SK-N-SH treated with all-trans-retinoic acid at 6 μM for 48 hours (cell line): Measurements from ENCODE around the gene PPP4C.

Experiments used
- ATAC-seq: fragments of 200-7000 bp; cut with Tn5 transposase; 3 replicates; pipeline ENCODE4 v1.9.1; 2020; ENCODE audit warnings: mild to moderate bottlenecking, moderate library complexity
- BACH2 ChIP-seq: fragments of 250-450 bp; sonication (Bioruptor Pico); IDR thresholded peaks from 2 replicates; pipeline ENCODE4 v1.9.0; 2021; ENCODE audit warnings: mild to moderate bottlenecking, borderline replicate concordance
- CREB5 ChIP-seq: fragments of 250-450 bp; sonication (Bioruptor Pico); IDR thresholded peaks from 2 replicates; pipeline ENCODE4 v1.5.1; 2020; ENCODE audit warnings: low read depth, mild to moderate bottlenecking, moderate library complexity
- CSDC2 ChIP-seq: fragments of 250-450 bp; sonication (Bioruptor Pico); IDR thresholded peaks from 2 replicates; pipeline ENCODE4 v1.5.0; 2020; ENCODE audit warnings: mild to moderate bottlenecking, moderate library complexity
- ESRRG ChIP-seq: fragments of 250-450 bp; sonication (Bioruptor Pico); IDR thresholded peaks from 2 replicates; pipeline ENCODE4 v1.6.1; 2021; ENCODE audit warnings: mild to moderate bottlenecking
- ISL1 ChIP-seq: fragments of 250-450 bp; sonication (Bioruptor Pico); IDR thresholded peaks from 2 replicates; pipeline ENCODE4 v2.1.2; 2022; ENCODE audit warnings: mild to moderate bottlenecking, moderate library complexity
- POU6F1 ChIP-seq: fragments of 250-450 bp; sonication (Bioruptor Pico); IDR thresholded peaks from 2 replicates; pipeline ENCODE4 v1.8.0; 2021; ENCODE audit warnings: low read depth, mild to moderate bottlenecking, moderate library complexity, borderline replicate concordance
- PPARA ChIP-seq: fragments of 250-450 bp; sonication (Bioruptor Pico); IDR thresholded peaks from 2 replicates; pipeline ENCODE4 v1.5.0; 2020; ENCODE audit warnings: mild to moderate bottlenecking, borderline replicate concordance
- RARB ChIP-seq: fragments of 250-450 bp; sonication (Bioruptor Pico); IDR thresholded peaks from 2 replicates; pipeline ENCODE4 v1.8.0; 2021; ENCODE audit warnings: mild to moderate bottlenecking, moderate library complexity
- SNAI2 ChIP-seq: fragments of 250-450 bp; sonication (Bioruptor Pico); IDR thresholded peaks from 2 replicates; pipeline ENCODE4 v1.5.0; 2020; ENCODE audit warnings: mild to moderate bottlenecking, moderate library complexity
- TCF4 ChIP-seq: fragments of 250-450 bp; sonication (Bioruptor Pico); IDR thresholded peaks from 2 replicates; pipeline ENCODE4 v1.8.0; 2021; ENCODE audit warnings: mild to moderate bottlenecking, moderate library complexity, borderline replicate concordance
- TOX ChIP-seq: fragments of 250-450 bp; sonication (Bioruptor Pico); IDR thresholded peaks from 2 replicates; pipeline ENCODE4 v1.8.0; 2021; ENCODE audit warnings: mild to moderate bottlenecking, moderate library complexity, borderline replicate concordance
- TSHZ2 ChIP-seq: fragments of 250-450 bp; sonication (Bioruptor Pico); IDR thresholded peaks from 2 replicates; pipeline ENCODE4 v1.5.0; 2020; ENCODE audit warnings: mild to moderate bottlenecking, moderate library complexity
- ZFP3 ChIP-seq: fragments of 250-450 bp; sonication (Bioruptor Pico); IDR thresholded peaks from 2 replicates; pipeline ENCODE4 v1.5.0; 2020; ENCODE audit warnings: mild to moderate bottlenecking, moderate library complexity
- ZFP30 ChIP-seq: fragments of 450-650 bp; formaldehyde crosslinking; IDR thresholded peaks from 2 replicates; pipeline ENCODE4 v1.5.0; 2022; ENCODE audit warnings: mild to moderate bottlenecking, moderate library complexity
- ZNF565 ChIP-seq: fragments of 450-650 bp; formaldehyde crosslinking; conservative IDR thresholded peaks from 2 replicates; pipeline ENCODE4 v1.5.0; 2020; ENCODE audit warnings: low read depth, mild to moderate bottlenecking, moderate library complexity
- ZNF70 ChIP-seq: fragments of 450-650 bp; formaldehyde crosslinking; IDR thresholded peaks from 2 replicates; pipeline ENCODE4 v1.5.0; 2020; ENCODE audit warnings: mild to moderate bottlenecking, moderate library complexity
- ZNF8 ChIP-seq: fragments of 450-650 bp; formaldehyde crosslinking; IDR thresholded peaks from 2 replicates; pipeline ENCODE4 v1.5.0; 2020; ENCODE audit warnings: mild to moderate bottlenecking, moderate library complexity
- TF ChIP-seq, protein P1 (sequence below): fragments of 250-450 bp; sonication (Bioruptor Pico); IDR thresholded peaks from 2 replicates; pipeline ENCODE4 v1.5.1; 2021; ENCODE audit warnings: mild to moderate bottlenecking, moderate library complexity

The PPP4C gene

GRCh38 chr16:30046178-30046577, 29.6 kb upstream of the PPP4C start:
- no peak for TF ChIP-seq TSHZ2
- no peak for TF ChIP-seq RARB (CRISPR knock-in tag)
- TF ChIP-seq ZFP30 (CRISPR knock-in tag), result no peak
- no peak for TF ChIP-seq ESRRG (CRISPR knock-in tag)
- no peak for ATAC-seq

GRCh38 chr16:30046588-30046987, 29.2 kb upstream of the PPP4C start:
- TF ChIP-seq BACH2 (CRISPR knock-in tag) (no peak), TCF4 (no peak), PPARA (CRISPR knock-in tag) (no peak), CSDC2 (CRISPR knock-in tag) (no peak)
- ATAC-seq, result no peak

DNA sequence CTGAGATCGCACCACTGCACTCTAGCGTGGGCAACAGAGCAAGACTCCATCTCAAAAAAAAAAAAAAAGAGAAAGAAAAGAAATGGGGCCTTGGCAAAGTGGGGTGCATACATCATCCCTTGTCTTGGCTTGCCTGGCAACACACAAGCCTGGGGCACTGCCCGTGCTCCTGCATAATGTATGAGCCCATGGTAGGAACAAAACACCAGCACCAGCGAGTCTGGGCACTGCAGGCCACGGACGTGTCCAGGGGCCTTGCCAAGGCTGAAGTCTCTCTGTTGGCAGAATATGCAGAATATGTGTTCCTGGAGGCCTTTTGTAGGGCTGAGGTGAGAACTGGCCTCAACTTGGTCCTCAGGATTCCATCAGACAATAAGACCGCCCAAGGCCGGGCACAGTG, 25.9 kb upstream of the PPP4C start:
- TF ChIP-seq ZNF8, result no peak
- TF ChIP-seq, all 23 proteins: peak for 0
- no peak for ATAC-seq

DNA sequence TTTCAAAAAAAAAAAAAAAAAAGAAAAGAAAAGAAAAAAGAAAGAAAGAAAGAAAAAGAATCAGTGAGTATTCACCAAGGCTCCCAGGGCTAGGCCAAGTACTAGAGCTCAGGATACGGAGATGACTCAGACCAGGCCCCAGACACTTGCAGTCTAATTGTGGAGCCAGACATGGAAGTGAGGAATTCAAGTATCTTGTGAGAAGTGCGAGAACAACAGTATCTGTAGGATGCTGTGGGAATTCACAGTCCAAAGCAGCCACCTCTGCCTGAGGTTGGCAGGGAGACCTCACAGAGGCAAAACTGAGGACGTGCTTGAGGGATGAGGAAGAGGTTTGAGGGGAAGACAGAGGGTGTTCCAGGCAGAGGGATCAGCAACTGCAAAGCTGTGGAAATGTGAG, 24.3 kb upstream of the PPP4C start:
- no peak for TF ChIP-seq ZNF70 (CRISPR knock-in tag)
- TF ChIP-seq ZFP30 (CRISPR knock-in tag), result no peak
- ATAC-seq, result peak; percentile 62

- ATAC-seq, result peak; percentile 82
- 0 out of 2 replicates have a peak, but pooled peaks have one; percentile 52 for TF ChIP-seq TSHZ2
- TF ChIP-seq CREB5 (CRISPR knock-in tag), result no peak
- TF ChIP-seq ZNF70 (CRISPR knock-in tag), result 0 out of 2 replicates have a peak, but pooled peaks have one; percentile 15
- no peak for TF ChIP-seq TCF4
- 0 out of 2 replicates have a peak, but pooled peaks have one; percentile 34 for TF ChIP-seq ZFP3 (CRISPR knock-in tag)
- no peak for TF ChIP-seq ESRRG (CRISPR knock-in tag)
Observed at GRCh38 chr16:30052671-30053372, 23.0 kb upstream of the PPP4C start.

- ATAC-seq, result peak; percentile 64
- TF ChIP-seq, protein P1, sequence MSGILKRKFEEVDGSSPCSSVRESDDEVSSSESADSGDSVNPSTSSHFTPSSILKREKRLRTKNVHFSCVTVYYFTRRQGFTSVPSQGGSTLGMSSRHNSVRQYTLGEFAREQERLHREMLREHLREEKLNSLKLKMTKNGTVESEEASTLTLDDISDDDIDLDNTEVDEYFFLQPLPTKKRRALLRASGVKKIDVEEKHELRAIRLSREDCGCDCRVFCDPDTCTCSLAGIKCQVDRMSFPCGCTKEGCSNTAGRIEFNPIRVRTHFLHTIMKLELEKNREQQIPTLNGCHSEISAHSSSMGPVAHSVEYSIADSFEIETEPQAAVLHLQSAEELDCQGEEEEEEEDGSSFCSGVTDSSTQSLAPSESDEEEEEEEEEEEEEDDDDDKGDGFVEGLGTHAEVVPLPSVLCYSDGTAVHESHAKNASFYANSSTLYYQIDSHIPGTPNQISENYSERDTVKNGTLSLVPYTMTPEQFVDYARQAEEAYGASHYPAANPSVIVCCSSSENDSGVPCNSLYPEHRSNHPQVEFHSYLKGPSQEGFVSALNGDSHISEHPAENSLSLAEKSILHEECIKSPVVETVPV (CRISPR knock-in tag), result no peak
- TF ChIP-seq ZNF565 (no peak), PPARA (CRISPR knock-in tag) (no peak), BACH2 (CRISPR knock-in tag) (no peak), ZNF8 (no peak), TOX (CRISPR knock-in tag) (no peak), SNAI2 (CRISPR knock-in tag) (no peak), ISL1 (no peak), TCF4 (no peak), TSHZ2 (no peak), ZFP30 (CRISPR knock-in tag) (no peak), POU6F1 (CRISPR knock-in tag) (no peak)
Observed at GRCh38 chr16:30053376-30054015, 22.3 kb upstream of the PPP4C start.
